Measurements from ENCODE around the gene LRG1. TPM values are rescaled to one million over a fixed set of nuclear protein-coding genes. Genes with fewer than 3 reads are reported as not detected.

The LRG1 gene
- total and polyA plus RNA-seq, 9 of the 15 experiments (the other 6 are each of a cell fraction or from before 2014, with no cell fraction given), result 1.5 to 11.9 (median 8.7) TPM

GRCh38 chr19:4523306-4524110 lies 16.3 kb downstream of the LRG1 start (continued):
- TF ChIP-seq, protein P1, sequence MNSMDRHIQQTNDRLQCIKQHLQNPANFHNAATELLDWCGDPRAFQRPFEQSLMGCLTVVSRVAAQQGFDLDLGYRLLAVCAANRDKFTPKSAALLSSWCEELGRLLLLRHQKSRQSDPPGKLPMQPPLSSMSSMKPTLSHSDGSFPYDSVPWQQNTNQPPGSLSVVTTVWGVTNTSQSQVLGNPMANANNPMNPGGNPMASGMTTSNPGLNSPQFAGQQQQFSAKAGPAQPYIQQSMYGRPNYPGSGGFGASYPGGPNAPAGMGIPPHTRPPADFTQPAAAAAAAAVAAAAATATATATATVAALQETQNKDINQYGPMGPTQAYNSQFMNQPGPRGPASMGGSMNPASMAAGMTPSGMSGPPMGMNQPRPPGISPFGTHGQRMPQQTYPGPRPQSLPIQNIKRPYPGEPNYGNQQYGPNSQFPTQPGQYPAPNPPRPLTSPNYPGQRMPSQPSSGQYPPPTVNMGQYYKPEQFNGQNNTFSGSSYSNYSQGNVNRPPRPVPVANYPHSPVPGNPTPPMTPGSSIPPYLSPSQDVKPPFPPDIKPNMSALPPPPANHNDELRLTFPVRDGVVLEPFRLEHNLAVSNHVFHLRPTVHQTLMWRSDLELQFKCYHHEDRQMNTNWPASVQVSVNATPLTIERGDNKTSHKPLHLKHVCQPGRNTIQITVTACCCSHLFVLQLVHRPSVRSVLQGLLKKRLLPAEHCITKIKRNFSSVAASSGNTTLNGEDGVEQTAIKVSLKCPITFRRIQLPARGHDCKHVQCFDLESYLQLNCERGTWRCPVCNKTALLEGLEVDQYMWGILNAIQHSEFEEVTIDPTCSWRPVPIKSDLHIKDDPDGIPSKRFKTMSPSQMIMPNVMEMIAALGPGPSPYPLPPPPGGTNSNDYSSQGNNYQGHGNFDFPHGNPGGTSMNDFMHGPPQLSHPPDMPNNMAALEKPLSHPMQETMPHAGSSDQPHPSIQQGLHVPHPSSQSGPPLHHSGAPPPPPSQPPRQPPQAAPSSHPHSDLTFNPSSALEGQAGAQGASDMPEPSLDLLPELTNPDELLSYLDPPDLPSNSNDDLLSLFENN (IDR thresholded peaks at IDR 0.05; ENCODE audit: low read depth in 2 of 2, low read length in 2 of 2), result no peak
- no peak for TF ChIP-seq PTTG1 (tag; IDR thresholded peaks at IDR 0.05; ENCODE audit: low read depth)
- no peak for TF ChIP-seq TCF15 (CRISPR knock-in tag; IDR thresholded peaks at IDR 0.05)
- TF ChIP-seq MEF2D (tag; conservative IDR thresholded peaks at IDR 0.05; ENCODE audit: low read depth), result no peak
- TF ChIP-seq ZNF280A (IDR thresholded peaks at IDR 0.05; ENCODE audit: low read depth, partially characterized antibody), result no peak
- TF ChIP-seq, protein P2, sequence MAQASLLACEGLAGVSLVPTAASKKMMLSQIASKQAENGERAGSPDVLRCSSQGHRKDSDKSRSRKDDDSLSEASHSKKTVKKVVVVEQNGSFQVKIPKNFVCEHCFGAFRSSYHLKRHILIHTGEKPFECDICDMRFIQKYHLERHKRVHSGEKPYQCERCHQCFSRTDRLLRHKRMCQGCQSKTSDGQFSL (CRISPR knock-in tag; IDR thresholded peaks at IDR 0.05), result no peak
- TF ChIP-seq, protein P2 (tag; IDR thresholded peaks at IDR 0.05), result no peak
- no peak for TF ChIP-seq CEBPB (tag; IDR thresholded peaks at IDR 0.05)
- no peak for TF ChIP-seq PHF8 (IDR thresholded peaks at IDR 0.05; ENCODE audit: borderline replicate concordance, low read length)
- TF ChIP-seq SUPT5H (IDR thresholded peaks at IDR 0.05), result no peak
- no peak for TF ChIP-seq HDAC6 (IDR thresholded peaks at IDR 0.05; ENCODE audit: low read depth, low read length)
- TF ChIP-seq CBFA2T3 (IDR thresholded peaks at IDR 0.05), result 0 out of 2 replicates have a peak, but pooled peaks have one; percentile 5
- TF ChIP-seq FUS (optimal IDR thresholded peaks at IDR 0.05; ENCODE audit: low read depth, low read length), result no peak
- TF ChIP-seq NFIX (CRISPR knock-in tag; IDR thresholded peaks at IDR 0.05; ENCODE audit: low read depth), result no peak
- no peak for TF ChIP-seq KDM5B (IDR thresholded peaks at IDR 0.05; ENCODE audit: insufficient replicate concordance, low read depth, low read length)
- no peak for TF ChIP-seq SRF (CRISPR knock-in tag; IDR thresholded peaks at IDR 0.05)
- TF ChIP-seq CCAR2 (IDR thresholded peaks at IDR 0.05; ENCODE audit: low read depth, low read length), result no peak
- TF ChIP-seq ZNF785 (CRISPR knock-in tag; IDR thresholded peaks at IDR 0.05), result no peak
- no peak for TF ChIP-seq CGGBP1 (CRISPR knock-in tag; IDR thresholded peaks at IDR 0.05)
- no peak for TF ChIP-seq FIP1L1 (IDR thresholded peaks at IDR 0.05; ENCODE audit: low read depth, low read length, poor library complexity, severe bottlenecking)
- TF ChIP-seq RCOR1 (IDR thresholded peaks at IDR 0.05; ENCODE audit: borderline replicate concordance in 1 of 2, low read depth in 2 of 2, low read length in 2 of 2), result 0 out of 4 replicates have a peak, but pooled peaks of 1 of the 2 experiments have one; percentile 21
